Activated CD8-positive, alpha-beta T cell treated with anti-CD3 and anti-CD28 coated beads for 36 hours (primary cell): ENCODE measurements around the gene CHST8. TPM values are rescaled to one million over a fixed set of nuclear protein-coding genes. Genes with fewer than 3 reads are reported as not detected.

Experiments used
- ATAC-seq: fragments of 200-7000 bp; cut with Tn5 transposase; one replicate; pipeline ENCODE4 v1.10.0; 2021; ENCODE audit warnings: mild to moderate bottlenecking, moderate library complexity
- CTCF ChIA-PET: fragments of 350-600 bp; sonication (Branson Sonifier 250); formaldehyde crosslinking; loops from one replicate; lab custom pipeline; 2021; ENCODE audit warnings: antibody characterized with exemption; lab: Charles Lee
- POLR2A ChIA-PET: fragments of 350-600 bp; sonication (Branson Sonifier 250); formaldehyde crosslinking; loops from one replicate; lab custom pipeline; 2021; ENCODE audit warnings: antibody characterized with exemption; lab: Charles Lee
- DNase-seq: peaks from one replicate; pipeline ENCODE4 v3.0.0-alpha.2; 2020
- H3K27ac Mint-ChIP-seq: one replicate; pipeline ENCODE4 v1.8.0; 2021; ENCODE audit warnings: mild to moderate bottlenecking, mixed read lengths
- H3K27me3 Mint-ChIP-seq: one replicate; pipeline ENCODE4 v1.8.0; 2021; ENCODE audit warnings: mixed read lengths
- H3K36me3 Mint-ChIP-seq: one replicate; pipeline ENCODE4 v1.8.0; 2021; ENCODE audit warnings: low read depth, mixed read lengths
- H3K4me1 Mint-ChIP-seq: one replicate; pipeline ENCODE4 v1.8.0; 2021; ENCODE audit warnings: low read depth, mixed read lengths
- H3K4me3 Mint-ChIP-seq: one replicate; pipeline ENCODE4 v1.8.0; 2021; ENCODE audit warnings: mild to moderate bottlenecking, moderate library complexity, mixed read lengths
- H3K9me3 Mint-ChIP-seq: one replicate; pipeline ENCODE4 v1.8.0; 2021; ENCODE audit warnings: mixed read lengths
- CTCF ChIP-seq: fragments of 200-600 bp; IDR thresholded peaks from one replicate; pipeline ENCODE4 v1.8.0; 2022; ENCODE audit warnings: antibody characterized with exemption, mild to moderate bottlenecking
- intact Hi-C: fragments of 100-400 bp; cut with micrococcal nuclease; formaldehyde crosslinking; loops from one replicate; pipeline ENCODE4 v1.10.0; 2022
- total RNA-seq, 2 experiments: library from RNA; stranded (reverse); gene quantifications; one replicate each; pipeline ENCODE4 v1.2.3, GENCODE V29; 2021

The CHST8 gene
- total RNA-seq, 2 experiments from 2014 or later = not detected

- no peak overlapping the region for H3K27ac Mint-ChIP-seq
- no peaks in the 10 kb centered on the region for H3K36me3 Mint-ChIP-seq
- DNase-seq (no peak), ATAC-seq (no peak)
- H3K4me3 Mint-ChIP-seq = no peak overlapping the region
- H3K27me3 Mint-ChIP-seq = peaks cover 28% of the 10 kb centered on the region
- TF ChIP-seq CTCF = no peak
- no peaks in the 10 kb centered on the region for H3K9me3 Mint-ChIP-seq
- ChIA-PET CTCF (no interaction called here), POLR2A (no interaction called here)
- H3K4me1 Mint-ChIP-seq = no peaks in the 10 kb centered on the region
- intact Hi-C loops = no loop called here
Observed at GRCh38 chr19:33627962-33628839, 6.4 kb downstream of the CHST8 start.

- ATAC-seq (no peak), DNase-seq (no peak)
- Mint-ChIP-seq H3K4me3 (no peak overlapping the region), H3K27ac (no peak overlapping the region), H3K4me1 (no peaks in the 10 kb centered on the region), H3K36me3 (no peaks in the 10 kb centered on the region), H3K27me3 (peaks cover 19% of the 10 kb centered on the region), H3K9me3 (no peaks in the 10 kb centered on the region)
- TF ChIP-seq CTCF = no peak
- ChIA-PET POLR2A (no interaction called here), CTCF (no interaction called here)
- intact Hi-C loops = no loop called here
Observed at GRCh38 chr19:33628921-33629825, 7.4 kb downstream of the CHST8 start.

GRCh38 chr19:33629826-33630375 lies 8.1 kb downstream of the CHST8 start:
- no peak for DNase-seq
- no peak overlapping the region for H3K27ac Mint-ChIP-seq
- no peak overlapping the region for H3K4me3 Mint-ChIP-seq
- intact Hi-C loops = no loop called here
- TF ChIP-seq CTCF = no peak
- ChIA-PET POLR2A (no interaction called here), CTCF (no interaction called here)
- no peaks in the 10 kb centered on the region for H3K4me1 Mint-ChIP-seq
- H3K9me3 Mint-ChIP-seq = no peaks in the 10 kb centered on the region
- H3K27me3 Mint-ChIP-seq = peaks cover 12% of the 10 kb centered on the region
- no peak for ATAC-seq
- H3K36me3 Mint-ChIP-seq = no peaks in the 10 kb centered on the region

- no peak for TF ChIP-seq CTCF
- H3K27ac Mint-ChIP-seq = no peak overlapping the region
- H3K9me3 Mint-ChIP-seq = no peaks in the 10 kb centered on the region
- H3K27me3 Mint-ChIP-seq = peaks cover 8% of the 10 kb centered on the region
- intact Hi-C loops = no loop called here
- ChIA-PET POLR2A (no interaction called here), CTCF (no interaction called here)
- no peak for DNase-seq
- H3K36me3 Mint-ChIP-seq = no peaks in the 10 kb centered on the region
- no peak overlapping the region for H3K4me3 Mint-ChIP-seq
- no peak for ATAC-seq
- no peaks in the 10 kb centered on the region for H3K4me1 Mint-ChIP-seq
Observed at GRCh38 chr19:33630880-33631608, 9.3 kb downstream of the CHST8 start.
